TTC549 (cell line): Measurements from ENCODE around the gene SORCS1.

Experiments used
- FAIRE-seq: peaks from 2 replicates; lab custom pipeline; 2012; peaks lifted over from hg19 to GRCh38; lab: Jason Lieb, UNC

The SORCS1 gene

DNA sequence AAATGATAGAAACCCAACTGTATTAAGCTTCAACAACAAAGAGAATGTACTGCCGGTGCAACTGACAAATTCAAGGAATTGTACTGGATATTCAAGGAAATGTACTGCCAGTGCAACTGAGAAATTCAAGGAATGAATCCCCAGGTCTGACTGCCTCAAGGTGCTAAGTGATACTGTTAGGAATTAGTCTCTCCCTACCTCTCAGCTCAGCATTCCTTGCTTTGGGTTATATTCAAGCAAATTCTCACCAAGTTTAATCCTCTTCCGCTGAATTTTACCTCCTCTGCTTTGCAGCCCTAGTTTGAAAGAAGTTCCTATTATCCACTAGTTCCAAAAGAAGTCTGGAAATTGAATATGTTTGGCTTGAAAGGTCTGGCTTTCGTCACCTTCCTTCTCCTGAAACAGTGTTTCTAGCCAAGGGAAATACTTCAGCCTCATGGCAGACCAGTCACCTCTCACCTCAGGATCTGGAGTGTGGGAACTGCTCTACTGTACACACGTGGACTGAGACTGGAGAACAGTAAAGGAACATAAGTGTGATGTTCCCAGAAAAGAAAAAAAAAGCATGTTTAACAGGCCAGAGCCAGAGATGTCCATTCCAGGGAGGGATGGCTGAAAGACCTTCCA, 60.4 kb downstream of the SORCS1 start:
- no peak for FAIRE-seq

DNA sequence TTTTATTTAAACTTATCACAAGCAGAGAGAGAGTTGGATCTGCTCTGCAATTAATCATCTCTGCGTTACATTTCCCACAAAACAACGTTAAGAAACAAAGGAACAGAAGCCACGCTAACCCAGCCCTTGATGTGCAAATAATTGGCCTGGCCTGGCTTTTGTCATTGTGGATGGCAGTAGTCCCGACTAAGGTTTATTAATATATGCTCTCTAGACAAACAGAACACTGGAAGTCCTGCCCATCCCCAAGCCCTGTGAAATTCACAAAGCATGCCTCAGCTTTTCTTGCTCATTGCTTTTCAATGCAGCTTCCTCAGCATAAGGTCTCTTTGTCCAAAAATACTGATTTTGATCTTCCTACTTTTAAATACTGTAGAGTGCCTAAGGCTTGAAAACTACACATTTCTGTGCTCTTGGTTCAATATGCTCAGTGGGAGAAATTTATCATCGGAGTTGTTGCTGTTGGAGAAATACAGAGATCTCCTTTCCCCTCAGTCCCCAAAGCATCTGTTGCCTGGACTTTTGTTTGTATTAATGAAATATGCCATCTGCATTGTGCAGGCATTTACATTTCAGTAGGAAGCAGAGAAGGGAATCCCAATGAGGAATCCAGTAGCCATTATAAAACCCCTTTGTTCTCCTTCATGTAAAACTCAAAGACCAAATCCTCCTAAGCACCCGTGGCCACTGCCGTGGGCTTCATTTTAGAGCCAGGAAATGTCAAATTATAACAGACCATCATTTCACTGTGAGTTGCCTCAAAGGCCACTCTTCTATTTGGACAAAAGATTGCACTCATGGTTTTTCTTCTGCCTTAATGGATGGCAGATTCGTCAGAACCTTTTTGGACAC, 61.1 kb downstream of the SORCS1 start:
- FAIRE-seq, result no peak

DNA sequence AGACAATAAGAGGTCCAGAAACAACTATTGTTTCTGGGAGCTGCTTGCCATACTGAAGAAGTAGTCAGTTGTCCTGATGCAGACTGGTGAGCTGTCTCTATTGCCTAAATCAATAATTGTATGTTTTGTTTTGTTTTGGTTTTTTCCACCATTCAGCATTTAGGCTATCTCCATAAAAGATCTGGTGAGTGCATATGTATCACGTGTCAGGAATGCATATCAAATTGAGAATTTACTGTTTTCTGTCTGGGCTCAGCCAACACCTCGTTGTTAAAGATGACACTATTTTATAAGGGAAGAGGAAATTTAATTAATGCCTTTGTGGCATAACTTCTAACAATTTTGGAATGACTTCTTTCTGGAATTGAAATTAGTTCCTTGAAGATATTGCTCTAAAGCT, 66.2 kb downstream of the SORCS1 start:
- no peak for FAIRE-seq

- no peak for FAIRE-seq
Measured at GRCh38 chr10:107094824-107095522, 69.5 kb downstream of the SORCS1 start.

- FAIRE-seq, result no peak
Measured at GRCh38 chr10:107092321-107092720, 72.2 kb downstream of the SORCS1 start.

- no peak for FAIRE-seq
Measured at GRCh38 chr10:107091126-107091525, 73.4 kb downstream of the SORCS1 start.

GRCh38 chr10:107085665-107086525, 78.6 kb downstream of the SORCS1 start:
- FAIRE-seq, result no peak

- no peak for FAIRE-seq
Measured at GRCh38 chr10:107083388-107084009, 81.0 kb downstream of the SORCS1 start.

DNA sequence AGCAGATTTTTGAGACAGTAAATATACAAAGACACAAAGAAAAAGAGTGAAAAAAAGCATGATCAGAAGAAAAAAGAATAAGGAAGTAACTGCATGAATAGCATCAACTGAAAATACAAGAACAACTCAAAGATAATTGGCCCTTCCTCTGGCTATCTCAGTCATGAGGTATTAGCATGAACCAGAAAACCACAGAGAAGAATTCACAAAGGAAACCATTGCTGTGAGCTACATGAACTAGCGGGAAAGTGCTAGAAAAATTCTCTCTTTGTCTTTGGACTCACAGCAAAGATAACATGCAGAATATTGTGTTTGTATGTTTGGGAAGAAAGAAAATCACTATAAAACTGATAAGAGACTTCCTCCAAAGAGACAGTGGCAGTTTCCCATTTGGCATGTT, 82.9 kb downstream of the SORCS1 start:
- FAIRE-seq, result no peak

GRCh38 chr10:107075117-107075516, 89.4 kb downstream of the SORCS1 start:
- no peak for FAIRE-seq

DNA sequence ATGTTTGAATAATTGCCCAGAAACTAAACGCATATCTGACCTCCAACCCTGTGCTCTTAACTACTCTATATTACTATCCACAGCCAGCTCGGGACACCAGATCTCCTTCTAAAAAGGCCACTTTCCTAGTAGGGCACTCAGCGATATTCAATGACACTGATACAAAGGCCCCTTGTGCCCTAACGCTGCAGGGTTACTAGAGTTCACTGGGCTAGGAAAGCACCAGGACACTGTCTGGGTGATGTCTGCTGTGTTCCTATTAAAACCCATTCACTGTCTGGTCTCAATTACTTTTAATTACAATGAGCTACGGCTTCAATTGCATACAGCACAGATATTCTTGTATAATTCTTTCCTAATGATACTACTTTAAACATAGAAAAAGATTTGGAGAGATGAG, 91.7 kb downstream of the SORCS1 start:
- no peak for FAIRE-seq

DNA sequence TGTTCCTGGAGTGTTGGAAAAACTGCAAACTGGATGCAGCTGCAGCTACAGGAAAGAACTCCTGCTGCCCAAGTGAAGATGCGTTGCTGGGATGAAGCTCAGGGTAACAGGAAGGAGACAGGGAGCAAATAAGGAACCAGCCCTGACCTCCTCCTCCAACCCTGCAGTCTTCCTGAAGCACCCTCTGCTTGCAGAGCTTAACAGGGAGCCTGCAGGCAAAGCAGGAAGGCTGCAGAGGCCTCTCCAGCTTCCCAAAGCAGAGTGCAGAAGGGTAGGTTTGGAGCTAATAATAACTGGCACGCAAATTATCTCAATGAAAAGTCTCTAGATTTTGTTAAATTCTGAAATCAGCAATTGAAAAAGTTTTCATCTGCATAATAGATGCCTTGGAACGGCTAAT, 92.5 kb downstream of the SORCS1 start:
- FAIRE-seq, result no peak

DNA sequence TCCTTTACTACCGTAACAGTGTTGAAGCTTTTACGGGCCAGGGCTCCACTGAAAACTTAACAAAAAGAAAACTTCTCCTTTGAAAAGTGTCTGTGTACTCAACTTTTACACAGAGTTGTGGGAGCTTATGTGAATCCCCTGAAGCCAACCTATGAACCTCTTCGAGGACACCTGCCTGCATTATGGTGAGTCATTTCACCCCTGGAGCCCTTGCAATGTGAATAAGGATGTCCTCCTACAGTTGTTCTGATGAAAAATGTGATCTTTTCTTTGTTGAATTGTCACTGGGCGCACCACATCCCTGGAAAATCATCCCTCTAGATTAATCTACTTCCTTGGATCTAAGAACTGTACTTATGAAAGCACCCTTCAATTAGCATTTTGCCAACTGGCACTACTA, 93.2 kb downstream of the SORCS1 start:
- FAIRE-seq, result no peak

GRCh38 chr10:107067843-107068242, 96.7 kb downstream of the SORCS1 start:
- FAIRE-seq, result no peak

GRCh38 chr10:107064075-107064474, 100.4 kb downstream of the SORCS1 start:
- no peak for FAIRE-seq

DNA sequence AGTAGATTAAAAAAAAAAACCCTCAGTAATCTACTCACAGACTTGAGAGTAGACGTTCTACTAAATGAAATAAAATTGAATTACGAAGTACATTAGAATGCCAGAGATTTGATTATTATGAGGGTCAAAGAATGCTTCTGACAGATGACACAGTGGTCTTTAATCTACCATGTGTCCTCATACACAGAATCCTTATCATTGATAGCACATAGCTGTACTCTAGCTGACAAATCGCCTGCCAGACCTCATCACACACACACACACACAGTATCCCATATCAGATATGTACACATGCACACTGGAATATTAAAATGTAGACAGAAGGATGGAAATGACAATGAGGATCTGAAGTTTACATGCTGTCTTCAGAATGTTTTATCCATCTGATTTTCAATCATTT, 104.6 kb downstream of the SORCS1 start:
- FAIRE-seq, result no peak

DNA sequence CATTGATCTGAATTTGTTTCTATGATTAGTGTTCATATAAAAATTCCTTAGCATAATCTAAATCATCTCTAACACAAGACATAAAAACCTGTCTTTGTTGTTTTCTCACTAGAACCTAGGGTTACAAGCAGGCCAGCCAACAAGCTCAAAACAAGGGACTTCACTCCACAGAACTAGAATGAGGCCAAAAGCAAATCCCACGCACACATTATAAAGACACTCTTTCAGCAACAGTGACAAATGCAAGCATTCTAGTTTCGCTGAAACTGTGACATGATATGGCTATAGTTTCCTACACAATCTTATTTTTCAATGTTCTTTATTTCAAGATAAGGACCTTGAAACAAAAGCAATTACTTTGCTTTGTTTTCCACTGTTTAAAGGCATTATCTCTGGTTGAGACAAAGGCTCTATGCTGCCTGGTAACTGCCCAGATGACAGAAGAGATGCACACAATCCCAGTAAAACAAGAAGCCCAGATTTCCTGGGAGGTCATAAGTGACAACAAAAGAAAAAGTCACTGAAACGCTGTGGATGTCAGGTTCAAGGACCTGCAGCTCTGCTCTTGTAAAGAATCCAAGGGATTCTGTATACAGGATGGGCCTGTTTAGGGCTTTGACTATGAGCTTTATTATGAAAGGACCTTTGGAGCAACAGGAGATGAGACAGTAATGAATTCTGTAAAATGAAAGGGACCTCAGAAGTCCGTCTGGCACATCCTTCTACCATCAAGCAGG, 105.3 kb downstream of the SORCS1 start:
- FAIRE-seq, result no peak

GRCh38 chr10:107058331-107058730, 106.2 kb downstream of the SORCS1 start:
- no peak for FAIRE-seq

GRCh38 chr10:107056182-107056581, 108.3 kb downstream of the SORCS1 start:
- FAIRE-seq, result no peak

GRCh38 chr10:107054469-107055156, 109.9 kb downstream of the SORCS1 start:
- no peak for FAIRE-seq

GRCh38 chr10:107051769-107052168, 112.7 kb downstream of the SORCS1 start:
- no peak for FAIRE-seq
